HFFc6 (cell line): Measurements from ENCODE around the gene EPHA4. TPM values are rescaled to one million over a fixed set of nuclear protein-coding genes. Genes with fewer than 3 reads are reported as not detected.

Experiments used
- DNase-seq: peaks from one replicate; pipeline ENCODE4 v3.0.0-alpha.2; 2018
- H3K27ac Mint-ChIP-seq: 2 replicates; pipeline ENCODE4 v1.8.0; 2020; ENCODE audit warnings: mild to moderate bottlenecking, mixed read lengths
- H3K27me3 Mint-ChIP-seq: 2 replicates; pipeline ENCODE4 v1.8.0; 2021; ENCODE audit warnings: mild to moderate bottlenecking, moderate library complexity, mixed read lengths; ENCODE audit not compliant: insufficient read depth
- H3K36me3 Mint-ChIP-seq: 2 replicates; pipeline ENCODE4 v1.8.0; 2021; ENCODE audit warnings: low read depth, mixed read lengths
- H3K4me1 Mint-ChIP-seq: 2 replicates; pipeline ENCODE4 v1.8.0; 2020; ENCODE audit warnings: low read depth, mixed read lengths
- H3K4me3 Mint-ChIP-seq: 2 replicates; pipeline ENCODE4 v1.8.0; 2020; ENCODE audit warnings: mild to moderate bottlenecking, moderate library complexity, mixed read lengths
- H3K9me3 Mint-ChIP-seq: 2 replicates; pipeline ENCODE4 v1.8.0; 2020; ENCODE audit warnings: mild to moderate bottlenecking, mixed read lengths
- total RNA-seq, 6 experiments: library from RNA; stranded (reverse); fragmentation: NEBNext Ultra II Directional; extraction: Animal tissue kit (Norgen Biotek cat#: 25700); gene quantifications; 2 replicates in 1 of 6; 3 replicates in 5 of 6; pipeline ENCODE4 v1.2.3, GENCODE V29; 2021
- TF ChIP-seq, protein P1 (sequence below): fragments of 200-600 bp; sonication (generic); IDR thresholded peaks from 2 replicates; pipeline ENCODE4 v1.5.0; 2021; ENCODE audit warnings: antibody characterized with exemption, mild to moderate bottlenecking

The EPHA4 gene
- total RNA-seq, 6 experiments from 2014 or later: 41.4 to 65.3 (median 51.9) TPM

DNA sequence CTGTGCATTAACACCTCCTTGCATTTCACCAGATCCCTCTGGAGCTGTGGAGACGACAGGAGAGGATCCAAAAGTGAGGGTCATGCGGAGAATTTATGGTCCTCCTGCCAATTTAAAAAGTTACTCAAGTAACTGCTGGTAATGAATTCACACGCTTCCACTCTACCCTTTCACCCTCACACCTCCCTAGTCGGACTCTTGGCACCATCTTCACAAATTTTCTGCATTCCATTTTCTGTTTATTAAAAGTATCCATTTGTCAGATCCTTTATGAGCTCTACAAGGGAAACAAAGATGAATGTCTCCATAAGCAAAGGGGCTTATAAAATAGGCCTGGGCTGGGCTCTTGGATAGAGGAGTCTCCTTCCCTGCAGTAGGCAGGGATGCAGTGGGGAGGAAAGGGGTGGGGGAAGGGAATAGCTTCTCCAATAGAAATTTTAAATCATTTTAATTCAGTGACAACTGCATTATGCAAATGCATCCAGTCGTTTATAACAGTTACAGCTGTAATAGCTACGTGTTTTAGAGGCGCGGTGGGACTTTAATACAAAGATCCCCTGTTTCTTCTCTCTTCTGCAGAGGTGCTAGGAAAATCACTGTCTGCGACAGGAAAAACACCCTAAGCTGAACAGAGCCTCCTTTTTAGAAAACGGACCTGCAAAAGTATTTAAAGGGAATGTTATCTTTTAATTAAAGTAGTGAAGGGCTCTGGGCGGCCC lies 132.2 kb downstream of the EPHA4 start:
- Mint-ChIP-seq H3K27me3 (no peaks in the 10 kb centered on the region), H3K4me3 (no peak overlapping the region; the same call in 1 of the 2 replicates), H3K4me1 (peaks cover 24% of the 10 kb centered on the region), H3K36me3 (peaks cover 52% of the 10 kb centered on the region), H3K9me3 (no peaks in the 10 kb centered on the region), H3K27ac (no peak overlapping the region)
- TF ChIP-seq, protein P1, sequence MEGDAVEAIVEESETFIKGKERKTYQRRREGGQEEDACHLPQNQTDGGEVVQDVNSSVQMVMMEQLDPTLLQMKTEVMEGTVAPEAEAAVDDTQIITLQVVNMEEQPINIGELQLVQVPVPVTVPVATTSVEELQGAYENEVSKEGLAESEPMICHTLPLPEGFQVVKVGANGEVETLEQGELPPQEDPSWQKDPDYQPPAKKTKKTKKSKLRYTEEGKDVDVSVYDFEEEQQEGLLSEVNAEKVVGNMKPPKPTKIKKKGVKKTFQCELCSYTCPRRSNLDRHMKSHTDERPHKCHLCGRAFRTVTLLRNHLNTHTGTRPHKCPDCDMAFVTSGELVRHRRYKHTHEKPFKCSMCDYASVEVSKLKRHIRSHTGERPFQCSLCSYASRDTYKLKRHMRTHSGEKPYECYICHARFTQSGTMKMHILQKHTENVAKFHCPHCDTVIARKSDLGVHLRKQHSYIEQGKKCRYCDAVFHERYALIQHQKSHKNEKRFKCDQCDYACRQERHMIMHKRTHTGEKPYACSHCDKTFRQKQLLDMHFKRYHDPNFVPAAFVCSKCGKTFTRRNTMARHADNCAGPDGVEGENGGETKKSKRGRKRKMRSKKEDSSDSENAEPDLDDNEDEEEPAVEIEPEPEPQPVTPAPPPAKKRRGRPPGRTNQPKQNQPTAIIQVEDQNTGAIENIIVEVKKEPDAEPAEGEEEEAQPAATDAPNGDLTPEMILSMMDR: no peak
- no peak for DNase-seq

DNA sequence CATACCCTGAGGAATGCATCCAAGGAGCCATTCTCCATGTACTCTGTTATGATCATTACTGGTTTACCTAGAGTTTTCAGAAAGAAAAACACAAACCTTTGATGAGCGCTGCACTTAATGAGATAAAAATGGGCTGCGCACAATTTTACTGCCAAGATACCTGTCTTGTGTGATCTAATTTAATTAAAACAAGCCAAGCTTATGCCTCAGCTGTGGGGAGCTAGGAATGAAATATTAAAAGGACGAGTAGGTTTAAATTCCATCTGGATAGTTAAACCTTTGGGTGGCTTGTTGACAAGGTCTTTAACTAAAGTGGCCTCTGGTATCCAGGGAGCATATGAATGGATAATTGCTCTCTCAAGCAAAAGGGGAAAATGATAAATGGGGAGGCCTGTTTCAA lies 135.0 kb downstream of the EPHA4 start:
- peaks cover 63% of the 10 kb centered on the region for H3K36me3 Mint-ChIP-seq
- H3K27me3 Mint-ChIP-seq: no peaks in the 10 kb centered on the region; the same call in 1 of the 2 replicates
- no peak overlapping the region for H3K27ac Mint-ChIP-seq
- no peak overlapping the region for H3K4me3 Mint-ChIP-seq
- H3K4me1 Mint-ChIP-seq: no peaks in the 10 kb centered on the region
- H3K9me3 Mint-ChIP-seq: no peaks in the 10 kb centered on the region
- TF ChIP-seq, protein P1: no peak
- DNase-seq: no peak

DNA sequence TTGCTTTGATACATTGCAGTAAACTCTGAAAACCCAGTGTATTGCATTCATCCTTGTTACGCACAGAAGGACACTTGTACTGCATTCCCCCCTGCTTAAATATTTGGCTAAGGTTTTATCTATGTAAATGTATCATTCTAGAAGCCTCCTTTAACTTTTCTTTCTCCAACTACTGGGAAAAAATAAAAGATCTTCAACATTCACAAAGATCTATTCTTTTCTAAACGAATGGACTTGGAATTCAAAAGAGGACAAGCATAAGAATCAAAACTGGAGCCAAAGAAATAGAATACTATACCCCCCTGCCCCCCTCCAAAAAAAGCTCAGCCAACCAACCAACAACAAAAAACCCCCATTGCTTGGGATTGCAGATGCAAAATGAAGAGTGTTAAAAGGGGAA lies 136.9 kb downstream of the EPHA4 start:
- H3K4me3 Mint-ChIP-seq: no peak overlapping the region
- no peaks in the 10 kb centered on the region; the same call in 1 of the 2 replicates for H3K27me3 Mint-ChIP-seq
- H3K27ac Mint-ChIP-seq: no peak overlapping the region
- peaks cover 3% of the 10 kb centered on the region for H3K4me1 Mint-ChIP-seq
- DNase-seq: no peak
- TF ChIP-seq, protein P1: no peak
- no peaks in the 10 kb centered on the region for H3K9me3 Mint-ChIP-seq
- peaks cover 66% of the 10 kb centered on the region for H3K36me3 Mint-ChIP-seq

DNA sequence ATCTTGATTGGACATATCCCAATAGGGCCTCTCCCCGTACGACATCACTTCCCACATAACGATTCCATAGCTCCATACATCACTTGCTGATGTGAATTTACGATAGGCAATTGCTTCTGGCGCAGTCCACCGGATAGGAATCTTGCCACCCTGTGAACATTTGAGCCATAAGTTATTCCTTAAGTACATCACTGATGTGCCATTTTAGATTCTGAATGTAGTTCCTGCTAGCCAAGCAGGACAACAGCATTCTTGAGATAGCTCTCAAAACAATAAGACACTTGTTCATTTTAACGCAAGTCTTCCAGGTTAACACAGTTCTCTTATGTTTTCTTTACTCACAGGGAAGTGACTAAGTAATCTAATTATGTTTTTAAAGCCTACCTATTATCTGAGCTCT lies 138.0 kb downstream of the EPHA4 start:
- no peaks in the 10 kb centered on the region; the same call in 1 of the 2 replicates for H3K27me3 Mint-ChIP-seq
- peaks cover 13% of the 10 kb centered on the region for H3K4me1 Mint-ChIP-seq
- no peak overlapping the region for H3K27ac Mint-ChIP-seq
- no peak overlapping the region for H3K4me3 Mint-ChIP-seq
- TF ChIP-seq, protein P1: no peak
- peaks cover 67% of the 10 kb centered on the region for H3K36me3 Mint-ChIP-seq
- no peaks in the 10 kb centered on the region for H3K9me3 Mint-ChIP-seq
- no peak for DNase-seq

DNA sequence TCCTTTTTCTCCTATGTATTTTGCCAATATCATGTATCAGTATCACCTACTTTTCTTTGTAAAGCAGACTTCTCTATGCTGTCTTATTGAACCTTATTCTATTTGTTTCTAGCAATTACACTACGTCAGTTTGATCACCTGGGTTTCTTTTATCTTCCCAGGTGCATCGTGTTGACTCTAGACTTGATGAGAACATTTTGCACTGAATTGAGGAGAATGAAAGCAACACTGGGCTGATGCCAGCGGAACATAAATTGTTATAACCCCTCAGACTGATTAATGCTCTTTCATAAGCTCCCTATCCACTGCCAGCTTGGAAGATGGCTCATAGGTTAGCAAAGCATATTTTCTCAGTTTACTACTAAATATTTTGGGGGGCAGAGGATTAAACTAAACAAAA lies 140.6 kb downstream of the EPHA4 start:
- Mint-ChIP-seq H3K4me1 (peaks cover 15% of the 10 kb centered on the region), H3K36me3 (peaks cover 63% of the 10 kb centered on the region), H3K27me3 (no peaks in the 10 kb centered on the region; the same call in 1 of the 2 replicates), H3K27ac (no peak overlapping the region), H3K4me3 (no peak overlapping the region), H3K9me3 (no peaks in the 10 kb centered on the region)
- no peak for DNase-seq
- TF ChIP-seq, protein P1: no peak
